ENCODE data around the gene ZNF185.

- TF ChIP-seq, protein P1, sequence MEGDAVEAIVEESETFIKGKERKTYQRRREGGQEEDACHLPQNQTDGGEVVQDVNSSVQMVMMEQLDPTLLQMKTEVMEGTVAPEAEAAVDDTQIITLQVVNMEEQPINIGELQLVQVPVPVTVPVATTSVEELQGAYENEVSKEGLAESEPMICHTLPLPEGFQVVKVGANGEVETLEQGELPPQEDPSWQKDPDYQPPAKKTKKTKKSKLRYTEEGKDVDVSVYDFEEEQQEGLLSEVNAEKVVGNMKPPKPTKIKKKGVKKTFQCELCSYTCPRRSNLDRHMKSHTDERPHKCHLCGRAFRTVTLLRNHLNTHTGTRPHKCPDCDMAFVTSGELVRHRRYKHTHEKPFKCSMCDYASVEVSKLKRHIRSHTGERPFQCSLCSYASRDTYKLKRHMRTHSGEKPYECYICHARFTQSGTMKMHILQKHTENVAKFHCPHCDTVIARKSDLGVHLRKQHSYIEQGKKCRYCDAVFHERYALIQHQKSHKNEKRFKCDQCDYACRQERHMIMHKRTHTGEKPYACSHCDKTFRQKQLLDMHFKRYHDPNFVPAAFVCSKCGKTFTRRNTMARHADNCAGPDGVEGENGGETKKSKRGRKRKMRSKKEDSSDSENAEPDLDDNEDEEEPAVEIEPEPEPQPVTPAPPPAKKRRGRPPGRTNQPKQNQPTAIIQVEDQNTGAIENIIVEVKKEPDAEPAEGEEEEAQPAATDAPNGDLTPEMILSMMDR (conservative IDR thresholded peaks at IDR 0.05) = no peak
- no peak for TF ChIP-seq EZH2 (IDR thresholded peaks at IDR 0.05; ENCODE audit: low read depth)
Measured at GRCh38 chrX:152899111-152899873, 1.4 kb downstream of the ZNF185 start.

All from PC-9 (cell line).